ENCODE data around the gene NTHL1.
"Not testable (repeated sequence)": the region's sequence is repeated elsewhere in the genome, so short reads cannot be mapped to it uniquely, and the experiment has no call there.

The NTHL1 gene

DNA sequence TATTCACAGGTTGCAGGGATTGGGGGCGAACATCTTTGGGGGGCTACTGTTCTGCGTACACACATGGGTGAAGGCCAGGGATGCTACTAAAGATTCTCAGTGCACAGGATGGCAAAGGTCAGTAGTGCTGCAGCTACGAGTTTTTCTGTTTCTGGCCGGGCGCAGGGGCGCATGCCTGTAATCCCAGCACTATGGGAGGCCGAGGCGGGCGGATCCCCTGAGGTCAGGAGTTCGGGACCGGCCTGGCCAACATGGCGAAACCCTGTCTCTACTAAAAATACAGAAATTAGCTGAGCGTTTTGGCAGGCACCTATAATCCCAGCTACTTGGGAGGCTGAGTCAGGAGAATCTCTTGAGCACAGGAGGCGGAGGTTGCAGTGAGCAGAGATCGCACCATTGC, 34.1 kb downstream of the NTHL1 start:
- Mint-ChIP-seq H3K4me1 (peaks cover 7% of the 10 kb centered on the region), H3K9me3 (no peaks in the 10 kb centered on the region), H3K27ac (no peak overlapping the region), H3K36me3 (no peaks in the 10 kb centered on the region), H3K27me3 (peaks cover 1% of the 10 kb centered on the region), H3K4me3 (no peak overlapping the region)
- DNase-seq (ENCODE audit: low spot score in 2 of 2) (no peak), ATAC-seq (ENCODE audit: low read depth) (no peak)

DNA sequence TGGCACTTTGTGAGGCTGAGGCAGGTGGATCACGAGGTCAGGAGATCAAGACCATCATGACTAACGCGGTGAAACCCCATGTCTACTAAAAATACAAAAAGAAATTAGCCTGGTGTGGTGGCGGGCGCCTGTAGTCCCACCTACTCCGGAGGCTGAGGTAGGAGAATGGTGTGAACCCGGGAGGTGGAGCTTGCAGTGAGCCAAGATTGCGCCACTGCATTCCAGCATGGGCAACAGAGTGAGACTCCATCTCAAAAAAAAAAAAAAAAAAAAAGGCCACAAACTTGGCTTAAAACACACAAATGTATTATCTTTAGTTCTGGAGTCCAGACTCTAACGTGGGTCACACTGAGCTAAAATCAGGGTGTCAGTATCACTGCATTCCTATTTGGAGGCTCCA, 35.9 kb downstream of the NTHL1 start:
- H3K4me3 Mint-ChIP-seq; H3K27ac Mint-ChIP-seq; H3K27me3 Mint-ChIP-seq; H3K36me3 Mint-ChIP-seq; H3K9me3 Mint-ChIP-seq; ATAC-seq (ENCODE audit: low read depth); DNase-seq (ENCODE audit: low spot score in 2 of 2): not testable (repeated sequence)
- H3K4me1 Mint-ChIP-seq: peaks cover 20% of the 10 kb centered on the region

GRCh38 chr16:2009791-2010510, 37.7 kb downstream of the NTHL1 start, which contains the start of gene ZNF598:
Gene ZNF598, minus strand, starts transcription at chr16:2009821.
- Mint-ChIP-seq H3K4me3 (peak within 1 kb of the TSS; percentile 91), H3K9me3 (no peaks in the 10 kb centered on the region), H3K4me1 (peaks cover 32% of the 10 kb centered on the region), H3K36me3 (no peaks in the 10 kb centered on the region), H3K27ac (peak within 1 kb of the TSS; percentile 92), H3K27me3 (no peaks in the 10 kb centered on the region)
- ATAC-seq (ENCODE audit: low read depth) (peak; percentile 97), DNase-seq (ENCODE audit: low spot score in 2 of 2) (peak; percentile 69 to 77)

- Mint-ChIP-seq H3K4me1 (peaks cover 33% of the 10 kb centered on the region), H3K27ac (no peak overlapping the region)
Observed at GRCh38 chr16:2009164-2009711, 38.4 kb downstream of the NTHL1 start.

GRCh38 chr16:2008631-2009163, 38.9 kb downstream of the NTHL1 start:
- H3K9me3 Mint-ChIP-seq: no peaks in the 10 kb centered on the region
- no peaks in the 10 kb centered on the region for H3K36me3 Mint-ChIP-seq
- no peak for ATAC-seq (ENCODE audit: low read depth)
- peaks cover 36% of the 10 kb centered on the region for H3K4me1 Mint-ChIP-seq
- no peak for DNase-seq (ENCODE audit: low spot score in 2 of 2)
- H3K4me3 Mint-ChIP-seq: peak overlapping the region; percentile 71
- peak overlapping the region; percentile 26 for H3K27ac Mint-ChIP-seq
- H3K27me3 Mint-ChIP-seq: no peaks in the 10 kb centered on the region

More at GRCh38 chr16:2009164-2009711, 38.4 kb downstream of the NTHL1 start:
- Mint-ChIP-seq H3K36me3 (no peaks in the 10 kb centered on the region), H3K9me3 (no peaks in the 10 kb centered on the region), H3K4me3 (peak overlapping the region; percentile 71), H3K27me3 (no peaks in the 10 kb centered on the region)
- DNase-seq (ENCODE audit: low spot score in 2 of 2) (no peak), ATAC-seq (ENCODE audit: low read depth) (peak; percentile 46)

GRCh38 chr16:2008009-2008526, 39.6 kb downstream of the NTHL1 start:
- Mint-ChIP-seq H3K9me3 (no peaks in the 10 kb centered on the region), H3K27me3 (no peaks in the 10 kb centered on the region), H3K27ac (peak overlapping the region; percentile 26), H3K4me3 (peak overlapping the region; percentile 71), H3K36me3 (no peaks in the 10 kb centered on the region), H3K4me1 (peaks cover 36% of the 10 kb centered on the region)
- DNase-seq (ENCODE audit: low spot score in 2 of 2) (no peak), ATAC-seq (ENCODE audit: low read depth) (no peak)

GRCh38 chr16:2007081-2007836, 40.4 kb downstream of the NTHL1 start:
- DNase-seq (ENCODE audit: low spot score in 2 of 2): no peak
- peaks cover 36% of the 10 kb centered on the region for H3K4me1 Mint-ChIP-seq
- no peaks in the 10 kb centered on the region for H3K9me3 Mint-ChIP-seq
- no peaks in the 10 kb centered on the region for H3K36me3 Mint-ChIP-seq
- no peak for ATAC-seq (ENCODE audit: low read depth)
- peak overlapping the region; percentile 71 for H3K4me3 Mint-ChIP-seq
- H3K27ac Mint-ChIP-seq: peak overlapping the region; percentile 1
- H3K27me3 Mint-ChIP-seq: no peaks in the 10 kb centered on the region

DNA sequence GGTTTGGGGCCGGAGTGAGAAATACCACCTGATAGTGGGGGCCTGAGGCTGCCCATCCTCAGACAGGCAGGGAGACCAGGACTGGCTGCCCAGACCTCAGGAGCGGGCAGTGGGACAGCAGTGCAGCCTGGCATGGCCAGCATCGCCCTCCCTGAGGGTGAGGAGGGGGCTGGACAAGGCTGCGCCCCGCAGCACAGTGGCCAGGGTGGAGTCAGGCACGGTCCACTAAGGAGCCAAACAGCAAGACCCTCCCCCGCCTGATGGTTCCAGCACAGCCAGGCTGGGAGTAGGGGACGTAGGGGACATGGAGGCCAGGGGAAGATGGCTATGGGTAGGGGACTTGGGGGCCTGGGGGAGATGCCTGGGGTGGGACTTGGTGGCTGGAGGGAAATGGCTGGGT, 41.3 kb downstream of the NTHL1 start:
- DNase-seq (ENCODE audit: low spot score in 2 of 2): no peak
- peaks cover 36% of the 10 kb centered on the region for H3K4me1 Mint-ChIP-seq
- no peaks in the 10 kb centered on the region for H3K27me3 Mint-ChIP-seq
- no peak overlapping the region for H3K4me3 Mint-ChIP-seq
- no peak for ATAC-seq (ENCODE audit: low read depth)
- peaks cover 2% of the 10 kb centered on the region for H3K36me3 Mint-ChIP-seq
- H3K9me3 Mint-ChIP-seq: no peaks in the 10 kb centered on the region
- H3K27ac Mint-ChIP-seq: peak overlapping the region; percentile 1

- peaks cover 36% of the 10 kb centered on the region for H3K4me1 Mint-ChIP-seq
- H3K27me3 Mint-ChIP-seq: no peaks in the 10 kb centered on the region
- ATAC-seq (ENCODE audit: low read depth): no peak
- H3K27ac Mint-ChIP-seq: no peak overlapping the region
- H3K36me3 Mint-ChIP-seq: peaks cover 6% of the 10 kb centered on the region
- no peaks in the 10 kb centered on the region for H3K9me3 Mint-ChIP-seq
- no peak for DNase-seq (ENCODE audit: low spot score in 2 of 2)
- H3K4me3 Mint-ChIP-seq: no peak overlapping the region
Observed at GRCh38 chr16:2005646-2006045, 42.0 kb downstream of the NTHL1 start.

DNA sequence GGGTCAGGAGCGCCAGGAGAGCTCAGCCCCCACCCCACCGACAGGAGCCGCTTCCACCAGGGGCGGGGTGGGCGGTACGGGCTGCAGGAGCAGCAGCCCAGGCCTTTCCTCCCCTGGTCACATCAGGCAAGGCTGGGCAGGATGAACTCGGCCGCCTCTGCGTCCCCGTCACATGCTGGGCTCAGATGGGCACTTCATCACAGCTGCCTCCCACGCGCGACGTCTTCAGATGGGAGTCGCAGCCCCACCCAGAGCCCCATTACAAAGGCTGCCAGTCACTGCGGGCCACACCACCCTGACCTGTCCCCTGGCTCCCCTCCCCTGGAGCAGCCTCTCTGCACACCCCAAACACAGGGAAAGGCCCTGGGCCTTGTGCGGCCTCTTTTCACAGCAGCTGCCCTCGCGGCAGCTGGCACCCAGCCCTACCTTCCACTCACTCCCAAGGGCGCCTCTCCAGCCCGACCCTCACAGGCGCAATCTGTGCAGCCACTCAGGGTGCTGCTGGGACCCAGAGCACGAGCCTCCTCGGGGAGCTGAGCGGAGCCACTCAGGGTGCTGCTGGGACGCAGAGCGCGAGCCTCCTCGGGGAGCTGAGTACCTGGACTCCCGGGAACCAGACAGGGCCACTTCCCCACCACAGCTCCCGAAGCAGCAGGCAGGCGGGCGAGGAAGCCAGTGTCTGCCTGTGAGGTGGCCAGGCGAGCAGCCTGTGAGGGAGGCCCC, 42.7 kb downstream of the NTHL1 start:
- H3K27me3 Mint-ChIP-seq: no peaks in the 10 kb centered on the region
- H3K4me3 Mint-ChIP-seq: no peak overlapping the region
- H3K4me1 Mint-ChIP-seq: peaks cover 33% of the 10 kb centered on the region
- H3K36me3 Mint-ChIP-seq: peaks cover 7% of the 10 kb centered on the region
- H3K27ac Mint-ChIP-seq: no peak overlapping the region
- DNase-seq (ENCODE audit: low spot score in 2 of 2) (no peak), ATAC-seq (ENCODE audit: low read depth) (no peak)
- no peaks in the 10 kb centered on the region for H3K9me3 Mint-ChIP-seq

GRCh38 chr16:2003827-2004641, 43.6 kb downstream of the NTHL1 start:
- peaks cover 7% of the 10 kb centered on the region for H3K36me3 Mint-ChIP-seq
- H3K27ac Mint-ChIP-seq: no peak overlapping the region
- ATAC-seq (ENCODE audit: low read depth): peak; percentile 99
- no peaks in the 10 kb centered on the region for H3K9me3 Mint-ChIP-seq
- peaks cover 33% of the 10 kb centered on the region for H3K4me1 Mint-ChIP-seq
- H3K4me3 Mint-ChIP-seq: no peak overlapping the region
- peak; percentile 87 to 92 for DNase-seq (ENCODE audit: low spot score in 2 of 2)
- no peaks in the 10 kb centered on the region for H3K27me3 Mint-ChIP-seq

DNA sequence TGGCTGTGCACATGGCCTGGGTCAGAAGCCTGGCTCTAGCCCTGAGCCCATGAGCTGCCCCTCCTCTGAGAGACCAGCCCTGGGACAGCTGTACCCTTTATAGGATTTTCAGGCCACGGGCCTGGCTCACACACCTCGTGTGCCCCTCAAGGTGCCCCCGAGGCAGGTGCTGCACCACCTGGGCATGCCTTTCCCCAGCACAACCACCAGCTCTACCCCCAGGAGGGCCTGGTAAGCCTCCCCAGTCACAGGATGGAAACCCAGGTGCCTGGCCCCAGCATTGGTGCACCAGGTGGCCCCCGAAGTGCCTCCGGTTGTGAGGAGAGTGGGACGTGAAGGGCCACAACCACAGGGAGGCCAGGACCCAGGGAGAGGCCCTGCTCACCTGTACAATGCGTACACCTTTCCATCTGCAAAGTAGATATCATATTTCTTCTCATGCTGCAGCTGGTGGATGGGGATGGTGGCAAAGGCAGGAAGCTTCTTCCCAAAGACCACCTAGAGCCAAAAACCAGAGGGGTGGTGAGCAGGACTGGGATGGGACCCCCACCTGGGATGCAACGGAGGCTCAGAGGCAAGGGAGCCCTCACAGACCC, 44.3 kb downstream of the NTHL1 start:
- Mint-ChIP-seq H3K4me1 (peaks cover 27% of the 10 kb centered on the region), H3K9me3 (no peaks in the 10 kb centered on the region), H3K36me3 (peaks cover 9% of the 10 kb centered on the region), H3K27ac (no peak overlapping the region), H3K4me3 (no peak overlapping the region), H3K27me3 (no peaks in the 10 kb centered on the region)
- DNase-seq (ENCODE audit: low spot score in 2 of 2) (no peak), ATAC-seq (ENCODE audit: low read depth) (no peak)
